GM23338 (cell line): Measurements from ENCODE around the gene APP. TPM values are rescaled to one million over a fixed set of nuclear protein-coding genes. Genes with fewer than 3 reads are reported as not detected.

Experiments used
- ATAC-seq: fragments of 200-7000 bp; cut with Tn5 transposase; 3 replicates; pipeline ENCODE4 v1.9.1; 2020
- DNase-seq: peaks from one replicate; pipeline ENCODE4 v3.0.0-alpha.2; 2015; ENCODE audit warnings: low spot score
- H2AFZ ChIP-seq: fragments of 200-600 bp; sonication (generic); 2 replicates; pipeline ENCODE4 v1.8.0; 2016; ENCODE audit warnings: antibody characterized with exemption, mild to moderate bottlenecking, moderate library complexity
- H3F3A ChIP-seq: fragments of 200-600 bp; sonication (generic); replicated peaks from 2 replicates; pipeline ENCODE4 v1.8.0; 2017; ENCODE audit warnings: antibody characterized with exemption, mixed run types, low read depth
- H3K27ac ChIP-seq: fragments of 200-600 bp; sonication (generic); 2 replicates; pipeline ENCODE4 v1.6.1; 2016; ENCODE audit warnings: low read depth
- H3K27me3 ChIP-seq: fragments of 200-600 bp; sonication (generic); 2 replicates; pipeline ENCODE4 v1.8.0; 2016; ENCODE audit warnings: mild to moderate bottlenecking, mixed run types, moderate library complexity; ENCODE audit not compliant: insufficient read depth
- H3K36me3 ChIP-seq: fragments of 200-600 bp; sonication (generic); 2 replicates; pipeline ENCODE4 v1.8.0; 2016; ENCODE audit warnings: mild to moderate bottlenecking; ENCODE audit not compliant: insufficient read depth
- H3K4me1 ChIP-seq: fragments of 200-600 bp; sonication (generic); 2 replicates; pipeline ENCODE4 v1.8.0; 2016; ENCODE audit warnings: mild to moderate bottlenecking, moderate library complexity; ENCODE audit not compliant: insufficient read depth
- H3K4me2 ChIP-seq: fragments of 200-600 bp; sonication (generic); 2 replicates; pipeline ENCODE4 v1.7.1; 2017; ENCODE audit warnings: mixed run types
- H3K4me3 ChIP-seq: fragments of 200-600 bp; sonication (generic); 2 replicates; pipeline ENCODE4 v1.6.1; 2016; ENCODE audit warnings: mixed run types
- H3K79me2 ChIP-seq: fragments of 200-600 bp; sonication (generic); replicated peaks from 2 replicates; pipeline ENCODE4 v1.8.0; 2017; ENCODE audit warnings: mild to moderate bottlenecking; ENCODE audit not compliant: insufficient read depth
- H3K9me2 ChIP-seq: fragments of 200-600 bp; sonication (generic); 2 replicates; pipeline ENCODE4 v1.8.0; 2017; ENCODE audit not compliant: insufficient read depth
- H4K20me1 ChIP-seq: fragments of 200-600 bp; sonication (generic); replicated peaks from 2 replicates; pipeline ENCODE4 v1.8.0; 2017; ENCODE audit warnings: mild to moderate bottlenecking; ENCODE audit not compliant: insufficient read depth
- H3K27ac Mint-ChIP-seq: 2 replicates; pipeline ENCODE4 v1.8.0; 2020; ENCODE audit warnings: inconsistent platforms, mild to moderate bottlenecking, moderate library complexity, mixed read lengths
- H3K27me3 Mint-ChIP-seq: 3 replicates; pipeline ENCODE4 v1.8.0; 2022; ENCODE audit warnings: low read depth, mild to moderate bottlenecking, moderate library complexity, mixed read lengths, inconsistent platforms; ENCODE audit not compliant: insufficient read depth, poor library complexity
- H3K36me3 Mint-ChIP-seq: 3 replicates; pipeline ENCODE4 v1.8.0; 2021; ENCODE audit warnings: low read depth, mild to moderate bottlenecking, inconsistent platforms, moderate library complexity, mixed read lengths
- H3K4me1 Mint-ChIP-seq: 3 replicates; pipeline ENCODE4 v1.8.0; 2020; ENCODE audit warnings: mild to moderate bottlenecking, inconsistent platforms, mixed read lengths
- H3K4me3 Mint-ChIP-seq: 3 replicates; pipeline ENCODE4 v1.8.0; 2021; ENCODE audit warnings: moderate library complexity, mild to moderate bottlenecking, inconsistent platforms, mixed read lengths
- H3K9me3 Mint-ChIP-seq: 3 replicates; pipeline ENCODE4 v1.8.0; 2020; ENCODE audit warnings: moderate library complexity, mild to moderate bottlenecking, inconsistent platforms, mixed read lengths
- ETS1 ChIP-seq: IDR thresholded peaks from 2 replicates; pipeline ENCODE4 v1.6.1; 2016; ENCODE audit warnings: antibody characterized with exemption
- EZH2 ChIP-seq: fragments of 200-600 bp; sonication (generic); IDR thresholded peaks from one replicate; pipeline ENCODE4 v1.8.0; 2017; ENCODE audit warnings: antibody characterized with exemption, mild to moderate bottlenecking, low read depth; ENCODE audit not compliant: unreplicated experiment
- EZH2phosphoT487 ChIP-seq: fragments of 200-600 bp; sonication (generic); IDR thresholded peaks from one replicate; pipeline ENCODE4 v1.8.1; 2018; ENCODE audit warnings: antibody characterized with exemption; ENCODE audit not compliant: unreplicated experiment
- POLR2AphosphoS5 ChIP-seq: IDR thresholded peaks from 2 replicates; pipeline ENCODE4 v1.6.1; 2016; ENCODE audit warnings: antibody characterized with exemption, low read depth
- REST ChIP-seq: IDR thresholded peaks from one replicate; pipeline ENCODE4 v1.6.1; 2018; ENCODE audit warnings: antibody characterized with exemption; ENCODE audit not compliant: unreplicated experiment
- polyA plus RNA-seq: library from polyadenylated mRNA; unstranded; fragments of >200 nt; fragmentation: Nextera tagmentation; extraction: Ambion mirVana; gene quantifications from 2 replicates; pipeline ENCODE4 v1.2.1, GENCODE V29; 2016
- total RNA-seq: library from RNA; depleted of rRNA; stranded (reverse); fragments of >200 nt; shearing (Covaris generic); gene quantifications from 2 replicates; pipeline ENCODE4 v1.2.3, GENCODE V29; 2014
- TF ChIP-seq, protein P1 (sequence below): fragments of 250-450 bp; sonication (Bioruptor Pico); IDR thresholded peaks from 2 replicates; pipeline ENCODE4 v1.5.0; 2020; ENCODE audit warnings: mild to moderate bottlenecking, moderate library complexity

Gene APP
- total and polyA plus RNA-seq, 2 experiments from 2014 or later: 69.4 to 444 TPM

DNA sequence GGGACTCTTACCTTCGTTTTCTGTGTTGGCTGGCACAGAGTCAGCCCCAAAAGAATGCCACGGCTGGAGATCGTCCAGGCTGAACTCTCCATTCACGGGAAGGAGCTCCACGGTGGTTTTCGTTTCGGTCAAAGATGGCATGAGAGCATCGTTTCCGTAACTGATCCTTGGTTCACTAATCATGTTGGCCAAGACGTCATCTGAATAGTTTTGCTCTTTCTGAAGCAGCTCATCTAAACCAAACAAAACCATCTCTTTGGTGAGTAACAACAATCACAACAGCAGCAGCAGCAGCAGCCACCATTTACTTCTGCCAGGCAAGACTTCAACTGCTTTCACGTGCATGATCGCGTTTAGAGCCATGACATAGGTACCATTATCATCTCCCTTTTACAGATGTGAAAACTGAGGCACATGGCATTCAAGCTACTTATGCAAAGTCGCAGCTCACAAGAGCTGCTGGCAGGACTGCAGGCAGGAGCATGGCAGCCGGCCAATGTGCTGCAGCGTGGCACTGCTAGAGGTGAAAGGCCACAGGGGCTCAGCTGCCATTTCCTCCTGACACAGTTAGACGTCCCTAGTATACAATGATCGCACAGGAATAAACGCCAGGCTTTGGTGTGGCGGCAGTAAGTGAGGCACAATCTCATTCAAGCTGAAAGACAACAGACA lies 258.7 kb downstream of the APP start:
- Mint-ChIP-seq H3K9me3 (no peaks in the 10 kb centered on the region), H3K36me3 (peaks cover 30% of the 10 kb centered on the region), H3K27ac (no peak overlapping the region), H3K4me3 (no peak overlapping the region), H3K4me1 (peaks cover 29% of the 10 kb centered on the region), H3K27me3 (peaks cover 11% of the 10 kb centered on the region)
- ATAC-seq (no peak), DNase-seq (no peak)
- TF ChIP-seq REST (no peak), EZH2 (no peak), ETS1 (no peak), EZH2phosphoT487 (no peak), POLR2AphosphoS5 (no peak)
- TF ChIP-seq, protein P1, sequence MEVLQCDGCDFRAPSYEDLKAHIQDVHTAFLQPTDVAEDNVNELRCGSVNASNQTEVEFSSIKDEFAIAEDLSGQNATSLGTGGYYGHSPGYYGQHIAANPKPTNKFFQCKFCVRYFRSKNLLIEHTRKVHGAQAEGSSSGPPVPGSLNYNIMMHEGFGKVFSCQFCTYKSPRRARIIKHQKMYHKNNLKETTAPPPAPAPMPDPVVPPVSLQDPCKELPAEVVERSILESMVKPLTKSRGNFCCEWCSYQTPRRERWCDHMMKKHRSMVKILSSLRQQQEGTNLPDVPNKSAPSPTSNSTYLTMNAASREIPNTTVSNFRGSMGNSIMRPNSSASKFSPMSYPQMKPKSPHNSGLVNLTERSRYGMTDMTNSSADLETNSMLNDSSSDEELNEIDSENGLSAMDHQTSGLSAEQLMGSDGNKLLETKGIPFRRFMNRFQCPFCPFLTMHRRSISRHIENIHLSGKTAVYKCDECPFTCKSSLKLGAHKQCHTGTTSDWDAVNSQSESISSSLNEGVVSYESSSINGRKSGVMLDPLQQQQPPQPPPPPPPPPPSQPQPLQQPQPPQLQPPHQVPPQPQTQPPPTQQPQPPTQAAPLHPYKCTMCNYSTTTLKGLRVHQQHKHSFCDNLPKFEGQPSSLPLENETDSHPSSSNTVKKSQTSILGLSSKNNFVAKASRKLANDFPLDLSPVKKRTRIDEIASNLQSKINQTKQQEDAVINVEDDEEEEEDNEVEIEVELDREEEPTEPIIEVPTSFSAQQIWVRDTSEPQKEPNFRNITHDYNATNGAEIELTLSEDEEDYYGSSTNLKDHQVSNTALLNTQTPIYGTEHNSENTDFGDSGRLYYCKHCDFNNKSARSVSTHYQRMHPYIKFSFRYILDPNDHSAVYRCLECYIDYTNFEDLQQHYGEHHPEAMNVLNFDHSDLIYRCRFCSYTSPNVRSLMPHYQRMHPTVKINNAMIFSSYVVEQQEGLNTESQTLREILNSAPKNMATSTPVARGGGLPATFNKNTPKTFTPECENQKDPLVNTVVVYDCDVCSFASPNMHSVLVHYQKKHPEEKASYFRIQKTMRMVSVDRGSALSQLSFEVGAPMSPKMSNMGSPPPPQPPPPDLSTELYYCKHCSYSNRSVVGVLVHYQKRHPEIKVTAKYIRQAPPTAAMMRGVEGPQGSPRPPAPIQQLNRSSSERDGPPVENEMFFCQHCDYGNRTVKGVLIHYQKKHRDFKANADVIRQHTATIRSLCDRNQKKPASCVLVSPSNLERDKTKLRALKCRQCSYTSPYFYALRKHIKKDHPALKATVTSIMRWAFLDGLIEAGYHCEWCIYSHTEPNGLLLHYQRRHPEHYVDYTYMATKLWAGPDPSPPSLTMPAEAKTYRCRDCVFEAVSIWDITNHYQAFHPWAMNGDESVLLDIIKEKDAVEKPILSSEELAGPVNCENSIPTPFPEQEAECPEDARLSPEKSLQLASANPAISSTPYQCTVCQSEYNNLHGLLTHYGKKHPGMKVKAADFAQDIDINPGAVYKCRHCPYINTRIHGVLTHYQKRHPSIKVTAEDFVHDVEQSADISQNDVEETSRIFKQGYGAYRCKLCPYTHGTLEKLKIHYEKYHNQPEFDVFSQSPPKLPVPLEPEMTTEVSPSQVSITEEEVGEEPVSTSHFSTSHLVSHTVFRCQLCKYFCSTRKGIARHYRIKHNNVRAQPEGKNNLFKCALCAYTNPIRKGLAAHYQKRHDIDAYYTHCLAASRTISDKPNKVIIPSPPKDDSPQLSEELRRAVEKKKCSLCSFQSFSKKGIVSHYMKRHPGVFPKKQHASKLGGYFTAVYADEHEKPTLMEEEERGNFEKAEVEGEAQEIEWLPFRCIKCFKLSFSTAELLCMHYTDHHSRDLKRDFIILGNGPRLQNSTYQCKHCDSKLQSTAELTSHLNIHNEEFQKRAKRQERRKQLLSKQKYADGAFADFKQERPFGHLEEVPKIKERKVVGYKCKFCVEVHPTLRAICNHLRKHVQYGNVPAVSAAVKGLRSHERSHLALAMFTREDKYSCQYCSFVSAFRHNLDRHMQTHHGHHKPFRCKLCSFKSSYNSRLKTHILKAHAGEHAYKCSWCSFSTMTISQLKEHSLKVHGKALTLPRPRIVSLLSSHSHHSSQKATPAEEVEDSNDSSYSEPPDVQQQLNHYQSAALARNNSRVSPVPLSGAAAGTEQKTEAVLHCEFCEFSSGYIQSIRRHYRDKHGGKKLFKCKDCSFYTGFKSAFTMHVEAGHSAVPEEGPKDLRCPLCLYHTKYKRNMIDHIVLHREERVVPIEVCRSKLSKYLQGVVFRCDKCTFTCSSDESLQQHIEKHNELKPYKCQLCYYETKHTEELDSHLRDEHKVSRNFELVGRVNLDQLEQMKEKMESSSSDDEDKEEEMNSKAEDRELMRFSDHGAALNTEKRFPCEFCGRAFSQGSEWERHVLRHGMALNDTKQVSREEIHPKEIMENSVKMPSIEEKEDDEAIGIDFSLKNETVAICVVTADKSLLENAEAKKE (CRISPR knock-in tag): no peak
- Histone ChIP-seq H3K4me3 (no peak overlapping the region), H3K36me3 (no peaks in the 10 kb centered on the region; the same call in 1 of the 2 replicates), H3K4me1 (peaks cover 26% of the 10 kb centered on the region), H3K27ac (no peak overlapping the region), H2AFZ (no peak overlapping the region), H3K79me2 (peaks cover 26% of the 10 kb centered on the region), H3K27me3 (no peaks in the 10 kb centered on the region), H3K4me2 (no peak overlapping the region), H3F3A (peaks cover 4% of the 10 kb centered on the region; the same call in 1 of the 2 replicates), H4K20me1 (peaks cover 15% of the 10 kb centered on the region), H3K9me2 (no peaks in the 10 kb centered on the region)
